Subcutaneous adipose tissue (tissue), 4 donors: ENCODE results near the gene TIAL1. TPM values are rescaled to one million over a fixed set of nuclear protein-coding genes. Genes with fewer than 3 reads are reported as not detected.

Experiments
- total RNA-seq, 4 donors: library from RNA; depleted of rRNA; stranded (reverse); fragments of >200 nt; gene quantifications; one replicate each; pipeline ENCODE4 v1.1.0, GENCODE V29; 2016
- TF ChIP-seq, protein P1 (sequence below): fragments of 450-650 bp; IDR thresholded peaks from one replicate; pipeline ENCODE4 v1.5.1; 2016; ENCODE audit warnings: low read depth, mild to moderate bottlenecking, control low read depth, antibody characterized with exemption, moderate library complexity

Gene TIAL1
- total RNA-seq, 4 donors from 2014 or later, result 76.9 to 138 (median 91.2) TPM

DNA sequence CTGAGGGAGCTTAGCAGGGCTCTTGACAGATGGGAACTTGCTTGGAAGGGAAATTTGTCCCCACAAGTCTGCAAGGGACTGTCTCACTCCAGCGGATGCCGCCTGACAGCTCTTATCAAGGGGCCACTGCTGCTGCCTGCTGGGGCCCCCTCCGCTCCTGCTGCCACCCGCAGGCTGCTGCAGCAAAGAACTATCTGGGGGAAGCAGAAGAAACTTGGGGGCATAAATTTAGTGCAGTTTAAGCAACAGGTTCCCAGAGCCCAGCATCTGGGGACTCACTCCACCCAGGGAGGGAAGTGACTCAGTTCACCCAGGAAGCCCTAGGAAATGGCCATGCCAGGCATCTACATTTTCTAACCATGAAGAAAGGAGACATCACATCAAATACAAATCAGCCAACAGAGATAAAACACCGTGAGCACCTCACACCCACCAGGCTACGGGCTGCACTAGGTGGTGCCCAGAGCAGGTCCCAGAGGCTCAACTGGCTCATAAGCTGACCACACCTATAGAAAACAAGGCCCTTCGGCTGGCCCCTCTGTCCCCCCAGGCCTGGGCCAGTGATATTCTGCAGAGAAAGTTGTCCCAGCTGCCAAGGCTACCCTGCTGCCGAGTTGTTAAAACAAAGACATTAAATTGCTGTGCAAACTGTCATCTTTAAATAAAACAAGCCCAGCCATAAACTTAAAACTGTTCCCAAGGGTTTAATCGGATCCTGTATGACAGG lies 58.0 kb downstream of the TIAL1 start:
- TF ChIP-seq, protein P1, sequence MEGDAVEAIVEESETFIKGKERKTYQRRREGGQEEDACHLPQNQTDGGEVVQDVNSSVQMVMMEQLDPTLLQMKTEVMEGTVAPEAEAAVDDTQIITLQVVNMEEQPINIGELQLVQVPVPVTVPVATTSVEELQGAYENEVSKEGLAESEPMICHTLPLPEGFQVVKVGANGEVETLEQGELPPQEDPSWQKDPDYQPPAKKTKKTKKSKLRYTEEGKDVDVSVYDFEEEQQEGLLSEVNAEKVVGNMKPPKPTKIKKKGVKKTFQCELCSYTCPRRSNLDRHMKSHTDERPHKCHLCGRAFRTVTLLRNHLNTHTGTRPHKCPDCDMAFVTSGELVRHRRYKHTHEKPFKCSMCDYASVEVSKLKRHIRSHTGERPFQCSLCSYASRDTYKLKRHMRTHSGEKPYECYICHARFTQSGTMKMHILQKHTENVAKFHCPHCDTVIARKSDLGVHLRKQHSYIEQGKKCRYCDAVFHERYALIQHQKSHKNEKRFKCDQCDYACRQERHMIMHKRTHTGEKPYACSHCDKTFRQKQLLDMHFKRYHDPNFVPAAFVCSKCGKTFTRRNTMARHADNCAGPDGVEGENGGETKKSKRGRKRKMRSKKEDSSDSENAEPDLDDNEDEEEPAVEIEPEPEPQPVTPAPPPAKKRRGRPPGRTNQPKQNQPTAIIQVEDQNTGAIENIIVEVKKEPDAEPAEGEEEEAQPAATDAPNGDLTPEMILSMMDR, result no peak

DNA sequence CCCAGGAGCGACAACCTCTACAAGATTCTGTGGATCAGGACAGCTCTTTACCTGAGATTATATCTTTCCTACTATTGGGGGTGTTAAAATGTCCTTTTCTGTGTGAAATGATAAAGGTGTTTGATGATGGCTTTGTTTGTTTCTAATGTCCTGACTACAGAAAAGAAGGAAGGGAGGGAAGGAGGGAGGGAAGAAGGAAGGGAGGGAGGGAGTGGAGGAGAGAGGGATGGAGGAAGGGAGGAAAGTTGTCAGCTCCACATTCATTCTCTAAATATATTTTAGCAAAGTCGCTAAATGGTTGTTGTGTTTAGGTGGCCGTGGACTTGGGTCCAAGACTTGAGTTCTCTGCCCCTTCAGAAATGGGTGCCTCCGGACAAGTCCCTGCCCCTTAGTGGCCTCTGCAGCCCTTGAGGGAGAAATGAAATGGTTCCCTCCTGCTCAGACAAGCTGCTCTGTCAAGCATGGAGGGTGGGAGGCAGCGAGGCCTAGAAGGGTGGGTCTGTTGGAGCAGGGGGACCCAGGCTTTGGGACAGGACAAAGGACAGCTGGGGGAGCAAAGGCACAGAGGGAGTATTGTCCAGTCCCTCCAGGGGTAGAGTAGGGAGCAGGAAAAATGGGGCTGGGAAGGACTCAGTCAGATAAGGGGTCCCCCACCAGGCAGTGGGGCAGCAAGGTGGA lies 58.7 kb downstream of the TIAL1 start:
- TF ChIP-seq, protein P1, result no peak

DNA sequence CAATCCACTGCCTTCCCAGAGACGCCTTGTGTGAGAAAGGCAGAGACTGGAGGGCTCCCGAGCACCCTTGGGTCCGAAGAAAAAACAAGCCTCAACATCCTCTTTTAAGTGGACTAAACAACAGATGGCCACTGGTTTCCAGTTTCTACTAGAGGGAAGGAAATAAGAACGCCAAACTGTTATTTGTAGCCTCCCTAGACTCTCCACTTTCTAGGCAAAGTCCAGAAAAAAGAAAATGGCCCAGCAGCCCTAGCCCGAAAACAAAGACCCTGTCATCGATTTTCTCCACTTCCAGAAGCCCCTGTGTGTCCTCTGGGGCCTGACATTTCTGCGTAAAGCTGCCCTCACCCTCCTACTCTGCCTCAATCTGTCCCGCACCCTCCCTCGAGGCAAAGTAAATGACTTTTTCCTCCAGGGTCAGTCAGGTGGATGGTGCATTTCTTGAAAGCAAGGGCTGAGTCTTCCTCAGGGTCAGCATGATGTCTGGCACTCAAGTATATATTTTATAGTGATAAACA lies 60.2 kb downstream of the TIAL1 start:
- TF ChIP-seq, protein P1, result no peak

DNA sequence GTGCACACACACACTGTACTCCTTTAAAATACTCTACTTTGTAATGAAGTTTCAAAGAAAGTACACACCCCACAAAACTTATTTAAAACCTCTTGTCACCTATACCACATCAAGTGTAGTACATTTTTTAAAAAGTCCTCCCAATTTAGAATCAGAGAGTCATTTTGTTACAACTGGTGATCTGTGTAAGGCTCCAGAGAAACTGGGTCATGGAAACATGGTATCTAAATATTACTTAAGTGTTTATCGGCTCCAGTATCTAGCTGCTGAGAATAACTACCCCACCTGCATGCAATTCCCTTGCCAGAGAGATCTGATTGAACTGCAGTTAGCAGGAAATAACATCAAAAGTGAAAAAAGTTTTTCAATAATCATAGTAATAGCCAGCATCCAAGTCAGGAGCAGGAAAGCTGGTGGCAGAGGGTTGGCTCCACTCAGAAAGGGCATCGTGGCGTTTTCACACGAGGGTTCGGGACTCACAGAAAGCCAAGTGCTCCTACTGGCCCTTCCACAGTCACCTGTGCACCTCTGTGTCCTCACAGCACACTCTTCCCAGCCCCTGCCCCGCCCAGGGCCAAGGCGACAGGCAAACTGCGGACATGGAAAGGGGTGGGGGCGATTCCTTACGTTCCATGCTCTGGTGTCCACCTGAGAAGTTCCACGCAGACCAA lies 60.8 kb downstream of the TIAL1 start:
- TF ChIP-seq, protein P1, result no peak

DNA sequence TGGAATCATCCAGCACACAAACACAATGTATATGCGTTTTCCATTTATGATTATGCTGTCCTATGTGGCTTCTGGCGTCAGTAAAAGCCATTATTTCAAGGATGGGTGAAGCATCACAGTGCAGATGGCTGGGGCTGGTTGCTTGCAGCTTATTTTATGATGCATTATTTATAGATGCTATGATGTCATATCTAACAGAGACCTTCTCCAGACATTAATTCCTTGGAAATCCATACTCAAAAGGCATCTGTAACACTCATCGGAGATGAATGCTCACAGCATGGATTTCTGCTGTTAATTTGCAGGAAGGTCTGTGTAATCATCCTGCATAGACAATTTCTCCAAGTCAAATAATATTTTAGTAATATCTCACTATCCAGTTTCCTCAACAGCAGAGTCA lies 61.5 kb downstream of the TIAL1 start:
- TF ChIP-seq, protein P1, result no peak

DNA sequence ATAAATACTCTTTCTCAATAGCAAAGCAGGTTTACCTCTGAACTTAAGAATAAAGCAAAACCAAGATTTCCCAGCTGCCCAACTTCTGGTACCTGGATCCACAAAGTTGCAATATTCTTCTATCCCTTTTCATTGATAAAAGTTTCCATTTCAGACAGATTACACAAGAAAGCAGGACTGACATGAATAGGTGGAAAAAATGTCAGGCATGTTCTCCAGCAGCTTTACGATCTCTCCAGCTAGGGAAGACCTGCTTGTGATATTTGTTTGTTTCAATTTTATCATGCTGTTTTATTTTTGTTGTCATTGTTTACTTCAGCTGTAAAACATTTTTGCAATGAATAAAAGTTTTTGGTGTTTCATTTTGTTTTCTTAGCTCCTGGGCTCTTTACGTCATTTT lies 63.3 kb downstream of the TIAL1 start:
- TF ChIP-seq, protein P1, result no peak

DNA sequence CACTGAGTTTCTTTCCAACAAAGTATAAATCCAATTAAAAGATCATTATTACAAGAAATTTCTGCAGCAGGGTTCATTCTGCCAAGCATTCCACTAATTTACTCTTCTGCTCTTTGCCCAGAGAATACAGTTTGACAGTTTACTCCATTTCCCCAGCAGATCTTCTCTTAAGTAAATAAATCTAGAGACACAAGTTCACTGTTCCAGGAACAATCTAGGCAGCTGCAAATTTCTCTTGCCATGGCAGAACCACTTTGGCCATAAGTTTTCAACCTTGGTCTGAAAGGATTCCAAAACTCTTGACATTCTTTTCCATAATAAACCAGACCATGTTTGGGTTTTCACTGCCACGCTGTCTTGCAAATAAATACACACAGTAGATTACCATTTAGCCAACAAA lies 65.7 kb downstream of the TIAL1 start:
- TF ChIP-seq, protein P1, result no peak
